HG03139 (cell line): ENCODE measurements around the gene RPN2.
A peak's percentile ranks its signal among the peaks of the same experiment; 100 is the strongest.
"Not testable (repeated sequence)": the region's sequence is repeated elsewhere in the genome, so short reads cannot be mapped to it uniquely, and the experiment has no call there.

ENCODE experiments used
- ATAC-seq: cut with Tn5 transposase; IDR thresholded peaks from one replicate; pipeline ENCODE4 v1.9.1; 2021; ENCODE audit not compliant: unreplicated experiment

The RPN2 gene

DNA sequence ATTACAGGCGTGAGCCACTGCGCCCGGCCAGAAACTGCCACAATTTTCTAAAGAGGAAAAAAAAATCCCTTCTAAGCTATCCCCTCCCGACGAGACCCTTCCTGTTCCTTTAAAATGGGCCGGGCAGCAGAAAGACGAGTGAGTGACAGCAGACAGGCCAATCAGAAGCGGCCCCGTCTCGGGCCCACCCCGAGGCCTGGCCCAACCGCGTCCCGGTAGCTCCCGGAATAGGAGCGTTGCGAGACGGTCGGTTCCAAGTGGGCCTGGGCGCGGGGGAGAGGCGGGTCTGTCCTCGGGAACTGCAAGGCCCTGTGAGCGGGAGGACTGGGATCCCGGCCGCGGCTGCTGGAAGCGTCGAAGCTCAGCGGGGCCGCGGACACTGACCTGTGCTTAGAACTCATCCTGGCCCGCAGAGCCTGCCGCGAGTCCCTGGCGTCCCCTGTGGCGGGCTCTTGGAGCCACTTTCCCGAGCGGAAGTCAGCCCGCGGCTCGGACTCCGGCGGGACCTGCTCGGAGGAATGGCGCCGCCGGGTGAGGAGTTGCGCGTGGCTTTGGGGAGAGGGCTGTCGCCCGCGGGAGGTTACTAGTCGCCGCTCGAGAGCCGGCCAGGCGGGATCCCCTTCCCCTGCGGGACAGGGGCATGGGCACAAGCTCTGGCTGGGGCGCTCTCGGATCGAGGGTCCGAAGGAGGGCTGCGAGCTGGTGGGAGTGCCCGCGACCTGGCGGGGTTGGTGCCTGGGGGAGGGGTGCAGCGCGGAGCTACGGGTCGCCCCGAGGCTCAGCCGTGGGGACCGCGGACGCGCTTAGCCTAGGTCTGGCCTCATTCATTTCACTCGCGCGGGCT, at the start of gene RPN2, which contains the start of gene MROH8:
Gene RPN2, plus strand, starts transcription at position 492 of the 844 bp plus-strand sequence. Its CDS starts 27 bp downstream, at position 519.
Gene MROH8, minus strand, starts transcription at position 710 of the 844 bp plus-strand sequence.
- peak; percentile 93 for ATAC-seq

DNA sequence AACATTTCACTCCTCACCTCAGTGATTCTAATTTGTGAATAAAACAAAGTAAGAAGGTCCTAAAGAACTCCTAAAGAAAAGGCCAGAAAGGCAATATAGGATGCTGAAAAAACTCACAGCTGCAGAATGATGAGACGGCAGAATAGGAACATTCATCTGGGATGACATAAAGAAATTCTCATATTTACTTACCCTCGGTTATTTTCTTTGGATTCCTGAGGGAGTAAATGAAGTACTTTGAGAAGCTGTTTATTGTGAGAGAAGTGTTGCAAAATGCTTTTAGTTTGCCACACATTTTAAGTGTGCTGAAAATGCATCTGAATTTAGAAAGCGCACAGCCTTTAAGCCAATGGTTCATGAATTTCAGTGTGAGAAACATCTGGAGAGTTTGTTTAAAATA, 47.6 kb upstream of the RPN2 start:
- no peak for ATAC-seq

DNA sequence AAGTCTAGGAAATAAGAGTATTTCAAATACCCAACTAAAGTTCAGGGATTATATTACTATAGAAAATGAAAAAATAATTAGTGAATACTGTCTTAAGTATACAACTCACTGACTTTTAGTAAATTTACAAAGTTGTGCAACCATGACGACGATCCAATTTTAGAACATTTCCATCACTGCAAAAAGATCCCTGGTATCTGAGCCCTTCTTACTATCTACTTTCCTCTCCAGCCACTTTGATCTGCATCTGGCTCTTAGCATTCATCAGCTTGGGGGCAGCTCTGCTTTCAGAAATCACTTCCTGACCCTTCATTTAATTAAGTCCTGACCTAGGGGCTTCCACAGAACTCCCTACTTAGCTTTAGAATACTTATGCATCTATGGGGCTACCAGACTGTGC, 45.2 kb upstream of the RPN2 start:
- no peak for ATAC-seq

DNA sequence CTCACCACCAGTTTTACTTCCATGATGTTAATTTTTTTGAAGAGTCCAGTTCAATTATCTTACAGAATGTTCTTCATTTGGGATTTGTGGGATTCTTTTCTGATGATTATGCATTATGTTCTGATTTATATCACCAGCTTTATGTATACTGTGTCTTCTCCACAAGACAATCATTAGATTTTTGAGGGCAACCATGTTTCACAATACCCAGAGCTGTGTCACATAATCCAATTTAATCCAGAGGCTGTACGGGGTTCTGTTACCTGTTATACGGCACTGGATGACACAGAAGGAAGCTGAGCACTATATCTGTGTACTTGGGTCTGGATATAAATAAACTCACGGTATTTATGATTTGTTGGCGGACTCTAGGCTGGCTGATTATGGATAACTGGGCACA, 41.6 kb upstream of the RPN2 start:
- no peak for ATAC-seq

DNA sequence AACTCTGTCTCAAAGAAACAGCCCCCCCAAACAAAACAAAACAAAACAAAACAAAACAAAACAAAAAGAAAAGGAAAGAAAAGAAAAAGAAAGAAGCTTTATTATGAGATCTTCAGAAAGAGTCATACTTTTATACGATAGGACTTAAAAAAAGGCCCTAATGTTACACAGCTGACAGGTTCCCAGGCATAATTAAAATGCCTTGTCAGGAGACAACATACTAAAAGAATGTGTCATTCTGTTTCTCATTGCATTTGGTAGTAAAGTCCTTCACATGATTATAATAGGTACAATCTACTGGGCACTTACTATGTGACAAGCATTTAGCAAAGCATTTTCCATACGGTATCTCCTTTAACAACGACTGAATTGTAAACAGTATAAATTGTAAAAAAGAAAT, 36.4 kb upstream of the RPN2 start:
- no peak for ATAC-seq

DNA sequence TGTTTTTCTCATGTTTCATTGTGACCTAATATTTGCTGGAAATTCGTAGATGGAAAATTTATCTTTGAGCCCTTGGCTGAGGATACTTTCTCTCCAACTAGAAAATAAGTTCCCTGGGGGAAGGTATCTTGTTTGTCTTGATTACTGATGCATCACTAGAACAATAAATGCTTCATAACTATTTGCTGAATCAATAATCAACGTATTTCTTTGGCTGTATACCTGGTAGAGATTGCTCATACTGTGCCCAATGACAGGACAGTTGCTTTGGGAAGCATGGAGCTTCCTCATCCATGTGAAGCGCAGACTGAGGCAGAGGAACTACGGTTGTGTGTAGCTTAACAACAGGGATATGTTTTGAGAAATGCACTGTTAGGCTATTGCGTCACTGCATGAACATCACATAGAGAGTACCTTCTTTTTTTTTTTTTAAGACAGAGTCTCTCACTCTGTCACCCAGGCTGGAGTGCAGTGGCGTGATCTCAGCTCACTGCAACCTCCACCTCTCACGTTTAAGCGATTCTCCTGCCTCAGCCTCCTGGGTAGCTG, 34.2 kb upstream of the RPN2 start:
- no peak for ATAC-seq

DNA sequence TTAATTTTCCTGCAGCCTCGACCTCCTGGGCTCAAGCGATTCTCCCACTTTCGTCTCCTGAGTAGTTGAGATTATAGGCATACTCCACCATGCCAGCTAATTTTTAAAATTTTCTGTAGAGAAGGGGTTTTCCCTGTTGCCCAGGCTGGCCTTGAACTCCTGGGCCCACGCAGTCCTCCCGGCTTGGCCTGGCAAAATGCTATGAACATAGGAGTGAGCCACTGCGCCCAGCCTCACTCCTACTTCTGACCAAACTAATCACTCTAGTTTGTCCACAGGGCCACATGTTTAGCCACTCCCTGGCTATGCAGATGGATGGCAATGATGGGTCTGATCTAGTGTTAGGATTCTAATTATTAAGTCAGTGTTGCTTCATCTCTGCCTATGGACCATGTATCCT, 31.9 kb upstream of the RPN2 start:
- ATAC-seq, result no peak

DNA sequence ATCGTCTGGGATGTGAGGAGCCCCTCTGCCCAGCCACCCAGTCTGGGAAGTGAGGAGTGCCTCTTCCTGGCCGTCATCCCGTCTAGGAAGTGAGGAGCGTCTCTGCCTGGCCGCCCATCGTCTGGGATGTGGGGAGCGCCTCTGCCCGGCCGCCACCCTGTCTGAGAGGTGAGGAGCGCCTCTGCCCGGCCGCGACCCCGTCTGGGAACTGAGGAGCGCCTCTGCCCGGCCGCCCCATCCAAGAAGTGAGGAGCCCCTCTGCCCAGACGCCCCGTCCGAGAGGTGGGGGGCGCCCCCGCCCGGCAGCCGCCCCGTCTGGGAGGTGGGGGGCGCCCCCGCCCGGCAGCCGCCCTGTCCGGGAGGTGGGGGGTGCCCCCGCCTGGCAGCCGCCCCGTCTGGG, 28.3 kb upstream of the RPN2 start:
- ATAC-seq, result not testable (repeated sequence)

DNA sequence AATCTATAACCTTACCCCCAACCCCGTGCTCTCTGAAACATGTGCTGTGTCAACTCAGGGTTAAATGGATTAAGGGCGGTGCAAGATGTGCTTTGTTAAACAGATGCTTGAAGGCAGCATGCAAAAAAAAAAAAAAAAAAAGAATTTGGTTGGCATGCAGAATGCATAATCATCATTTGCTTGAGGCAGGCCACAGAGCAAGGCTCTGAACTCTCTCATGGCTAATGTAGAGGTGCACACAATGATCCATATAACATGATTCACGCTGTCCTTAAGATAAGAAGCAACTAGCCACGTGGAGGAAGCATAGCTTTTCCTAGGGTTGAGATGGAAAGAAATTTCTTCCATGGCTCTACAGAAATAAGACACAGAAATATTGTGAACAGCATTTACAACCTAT, 27.6 kb upstream of the RPN2 start:
- no peak for ATAC-seq

DNA sequence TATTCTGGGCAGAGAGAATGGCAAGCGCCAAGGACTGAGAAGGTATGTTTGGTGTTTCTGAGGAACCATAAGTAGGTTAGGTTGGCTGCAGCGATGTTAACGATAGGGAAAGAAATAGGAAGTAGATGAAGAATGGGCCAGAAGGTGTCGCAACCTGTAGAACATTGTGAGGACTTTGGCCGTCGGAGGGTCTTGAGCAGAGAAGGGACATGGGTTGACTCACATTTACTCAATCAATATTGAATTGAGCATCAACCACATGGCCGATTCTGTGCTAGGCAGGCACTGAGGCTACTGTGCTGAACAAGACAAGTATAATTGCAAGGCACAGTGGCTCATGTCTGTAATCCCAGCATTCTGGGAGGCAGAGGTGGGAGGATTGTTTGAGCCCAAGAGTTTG, 26.8 kb upstream of the RPN2 start:
- no peak for ATAC-seq

DNA sequence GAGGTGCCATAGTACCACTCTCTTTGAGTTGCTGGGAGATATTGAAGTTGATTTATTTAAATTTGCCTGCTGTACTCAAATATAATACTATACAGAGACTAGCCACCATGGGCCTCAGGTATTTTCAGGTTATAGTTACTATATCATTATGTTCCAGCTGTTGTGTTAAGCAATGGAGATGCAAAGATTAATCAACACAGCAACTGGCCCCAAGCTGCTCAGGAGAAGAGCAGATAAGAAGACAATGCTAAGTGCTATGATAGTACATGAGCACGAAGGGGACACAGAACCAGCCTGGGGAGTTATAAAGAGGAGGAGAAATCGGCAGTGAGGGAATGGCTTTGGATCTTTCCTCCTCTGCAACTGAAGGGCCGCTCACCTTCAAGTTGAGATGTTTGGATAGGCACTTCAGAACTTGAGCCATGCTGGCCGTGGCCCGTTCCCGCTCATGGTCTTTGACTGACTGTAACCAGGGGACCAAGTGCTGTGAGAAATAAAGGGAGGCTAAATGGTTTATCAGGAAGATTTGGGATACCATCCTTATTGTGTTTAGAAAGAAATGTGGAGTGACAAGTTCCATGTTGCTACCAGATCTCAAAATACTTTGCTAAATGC, 24.3 kb upstream of the RPN2 start:
- no peak for ATAC-seq

DNA sequence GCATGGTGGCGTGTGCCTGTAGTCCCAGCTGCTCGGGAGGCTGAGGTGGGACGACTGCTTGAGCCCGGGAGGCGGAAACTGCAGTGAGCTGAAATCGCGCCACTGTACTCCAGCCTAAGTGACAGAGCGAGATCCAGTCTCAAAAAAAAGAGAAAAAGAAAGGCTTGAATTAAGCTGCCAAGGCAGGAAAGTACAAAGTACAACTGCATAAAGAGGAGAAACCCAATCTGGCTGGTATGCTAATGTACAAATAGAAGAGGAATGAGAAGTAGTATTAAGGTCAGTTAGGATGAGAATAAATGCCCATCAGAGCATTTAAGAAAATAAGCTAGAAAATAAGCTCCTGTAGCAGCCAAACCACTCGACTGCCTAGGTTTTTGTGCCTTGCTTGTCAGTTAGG, 23.1 kb upstream of the RPN2 start:
- ATAC-seq, result no peak

DNA sequence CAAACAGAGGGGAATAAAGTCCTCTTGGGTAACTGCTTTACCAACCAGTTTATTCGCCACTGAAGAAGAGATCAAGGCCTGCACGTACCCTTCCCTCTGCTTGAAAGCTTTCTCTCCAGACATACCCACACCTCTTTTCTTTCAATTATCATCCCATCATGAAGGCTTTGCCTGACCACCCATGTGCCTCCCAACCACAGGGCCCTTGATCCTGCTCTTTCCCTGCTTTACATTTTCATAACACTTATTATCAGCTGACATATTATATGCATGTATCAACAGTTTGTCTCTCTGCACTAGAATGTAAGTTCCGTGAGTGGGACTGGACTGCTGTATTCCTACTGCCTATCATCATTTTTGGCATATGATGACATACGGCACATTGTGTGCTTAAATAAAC, 20.9 kb upstream of the RPN2 start:
- ATAC-seq, result no peak

DNA sequence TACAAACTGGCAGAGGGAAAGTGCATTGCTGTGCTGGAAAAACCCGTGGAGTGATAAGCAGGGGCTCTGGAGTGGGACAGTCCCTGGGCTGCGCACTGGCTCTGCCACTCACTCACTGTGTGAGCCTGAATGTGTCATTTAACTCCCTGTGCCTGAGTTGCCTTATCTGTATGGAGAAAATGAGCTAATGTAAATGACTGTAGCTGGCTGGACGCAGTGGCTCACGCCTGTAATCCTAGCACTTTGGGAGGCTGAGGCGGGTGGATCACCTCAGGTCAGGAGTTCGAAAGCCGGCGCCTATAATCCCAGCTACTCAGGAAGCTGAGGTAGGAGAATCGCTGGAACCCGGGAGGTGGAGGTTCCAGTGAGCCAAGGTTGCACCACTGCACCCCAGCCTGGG, 18.4 kb upstream of the RPN2 start:
- ATAC-seq, result no peak

DNA sequence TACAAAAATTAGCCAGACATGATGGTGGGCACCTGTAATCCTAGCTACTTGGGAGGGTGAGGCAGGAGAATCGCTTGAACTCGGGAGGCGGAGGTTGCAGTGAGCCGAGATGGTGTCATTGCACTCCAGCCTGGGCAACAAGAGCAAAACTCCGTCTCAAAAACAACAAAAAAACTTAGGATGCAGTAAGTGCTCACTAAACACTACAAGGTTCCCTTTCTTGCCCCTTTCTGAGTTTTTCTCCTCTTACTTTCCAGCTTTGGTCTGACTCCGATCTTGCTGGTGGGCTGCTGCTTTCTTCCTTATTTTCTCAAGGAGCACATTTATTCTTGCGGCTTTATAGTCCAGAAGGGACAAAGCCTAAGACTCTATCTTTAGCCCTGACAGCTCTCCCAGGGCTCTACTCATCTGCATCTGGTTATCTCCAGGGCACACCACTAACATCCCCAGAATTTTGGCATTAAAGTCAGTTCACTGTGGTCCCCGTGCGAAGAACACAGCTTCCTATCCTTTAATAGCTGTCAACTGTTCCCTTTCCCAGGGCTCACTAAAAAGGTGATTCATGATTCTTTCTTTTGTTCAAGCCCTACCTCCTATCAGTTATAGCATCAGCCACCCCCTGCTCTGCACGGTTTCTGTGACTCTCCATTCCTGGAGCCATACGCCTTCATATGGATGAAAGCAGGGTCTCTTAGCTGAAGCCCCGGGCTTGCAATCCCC, 17.1 kb upstream of the RPN2 start:
- ATAC-seq, result no peak

DNA sequence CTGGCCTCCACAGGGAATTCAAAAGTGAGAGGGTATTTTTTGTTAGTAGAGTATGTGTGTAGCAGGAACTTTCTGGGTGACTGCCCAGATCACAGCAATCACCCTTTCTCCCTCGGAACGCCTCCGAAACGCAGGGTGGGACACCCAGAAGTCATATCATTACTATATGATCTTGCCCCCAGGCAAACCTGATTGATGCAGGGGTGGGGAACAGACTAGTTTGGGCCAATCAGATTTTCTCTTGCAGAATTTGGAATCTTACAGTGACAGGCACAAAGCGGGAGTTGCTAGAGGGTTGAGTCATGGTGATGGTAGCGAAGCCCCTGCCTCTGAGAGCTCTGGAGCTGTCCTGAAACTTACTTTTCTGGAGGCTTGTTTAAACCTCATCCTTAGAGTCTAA, 16.5 kb upstream of the RPN2 start:
- ATAC-seq, result no peak

DNA sequence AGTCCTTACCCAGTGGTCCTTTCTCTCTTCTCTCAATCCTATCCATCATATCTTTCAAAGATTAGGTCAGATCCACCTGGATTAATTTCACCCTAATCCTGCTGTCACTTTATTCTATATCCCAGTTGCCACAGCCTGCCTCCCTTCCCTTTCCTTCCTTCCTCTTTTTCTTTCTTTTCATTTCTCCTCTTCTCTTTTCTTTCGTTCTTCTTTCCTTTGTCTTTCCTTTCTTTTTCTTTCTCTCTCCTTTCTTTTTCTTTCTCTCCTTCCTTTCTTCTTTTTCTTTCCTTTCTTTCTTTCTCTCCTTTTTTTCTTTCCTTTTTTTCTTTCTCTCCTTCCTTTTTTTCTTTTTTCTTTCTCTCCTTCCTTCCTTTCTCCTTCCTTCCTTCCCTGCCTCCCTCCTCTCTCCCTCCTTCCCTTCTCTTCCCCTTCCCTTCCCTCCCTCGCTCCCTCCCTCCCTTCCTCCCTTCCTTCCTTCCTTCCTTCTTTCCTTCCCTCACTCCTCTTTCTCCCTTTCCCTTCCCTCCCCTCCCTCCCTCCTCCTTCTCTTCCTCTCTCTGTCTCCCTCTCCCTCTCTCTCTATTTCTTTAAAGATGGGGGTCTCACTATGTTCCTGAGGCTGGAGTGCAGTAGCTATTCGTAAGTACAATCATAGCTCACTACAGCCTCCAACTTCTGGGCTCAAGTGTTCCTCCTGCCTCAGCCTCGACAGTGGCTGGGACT, 15.1 kb upstream of the RPN2 start:
- no peak for ATAC-seq

DNA sequence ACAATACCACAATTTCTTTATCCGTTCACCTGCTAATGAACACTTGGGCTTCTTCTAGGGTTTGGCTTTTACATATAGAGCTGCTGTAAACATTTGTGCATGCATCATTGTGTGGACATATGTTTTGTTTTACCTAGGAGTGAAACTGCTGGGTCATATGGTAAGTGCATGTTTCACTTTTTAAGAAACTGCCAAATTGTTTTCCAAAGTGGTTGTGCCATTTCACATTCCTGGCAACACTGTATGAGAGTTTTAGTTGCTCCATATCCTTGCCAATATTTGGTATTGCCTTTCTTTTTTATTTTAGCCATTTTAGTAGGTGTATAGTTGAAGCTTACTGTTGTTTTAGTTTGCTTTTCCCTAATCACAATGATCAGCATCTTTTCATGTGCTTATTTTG, 14.1 kb upstream of the RPN2 start:
- ATAC-seq, result no peak

DNA sequence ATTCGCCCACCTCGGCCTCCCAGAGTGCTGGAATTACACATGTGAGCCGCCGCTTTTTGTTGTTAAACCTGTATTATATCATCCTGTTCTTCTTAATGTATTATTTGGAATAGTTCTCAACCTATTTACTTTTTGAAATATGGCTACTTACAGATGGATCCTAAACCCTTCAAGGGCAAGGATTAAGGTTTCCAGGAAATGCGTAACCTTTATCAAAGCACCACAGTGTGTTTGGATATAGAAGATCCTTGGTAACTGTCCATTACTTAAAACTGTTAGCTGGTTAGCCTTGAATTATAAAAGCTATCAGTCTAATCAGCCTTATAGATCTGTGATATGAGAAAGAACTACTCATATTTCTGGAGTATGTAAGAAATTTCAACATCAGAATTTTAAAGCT, 12.3 kb upstream of the RPN2 start:
- no peak for ATAC-seq

DNA sequence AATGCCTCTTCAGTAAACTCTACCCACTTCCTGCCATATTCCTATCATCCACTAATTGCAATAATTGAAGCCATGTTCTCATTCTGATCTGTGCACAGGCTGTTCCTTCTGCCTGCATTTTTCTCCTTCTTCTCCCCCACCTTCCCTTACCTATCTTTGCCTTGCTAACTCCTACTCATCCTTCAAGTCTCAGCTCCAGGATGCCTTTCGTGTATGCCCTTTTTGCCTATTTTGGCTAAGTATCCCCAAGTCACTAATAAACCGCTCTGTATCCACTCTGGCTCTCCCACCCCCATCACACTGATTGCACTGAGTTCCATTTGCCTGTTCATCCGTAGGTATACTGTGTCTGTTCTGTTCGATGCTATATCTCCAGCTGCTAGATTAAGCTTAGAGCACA, 6.3 kb upstream of the RPN2 start:
- no peak for ATAC-seq
